ENCODE measurements around the gene RNF145.
"Not testable (repeated sequence)": the region's sequence is repeated elsewhere in the genome, so short reads cannot be mapped to it uniquely, and the experiment has no call there.

Gene RNF145

DNA sequence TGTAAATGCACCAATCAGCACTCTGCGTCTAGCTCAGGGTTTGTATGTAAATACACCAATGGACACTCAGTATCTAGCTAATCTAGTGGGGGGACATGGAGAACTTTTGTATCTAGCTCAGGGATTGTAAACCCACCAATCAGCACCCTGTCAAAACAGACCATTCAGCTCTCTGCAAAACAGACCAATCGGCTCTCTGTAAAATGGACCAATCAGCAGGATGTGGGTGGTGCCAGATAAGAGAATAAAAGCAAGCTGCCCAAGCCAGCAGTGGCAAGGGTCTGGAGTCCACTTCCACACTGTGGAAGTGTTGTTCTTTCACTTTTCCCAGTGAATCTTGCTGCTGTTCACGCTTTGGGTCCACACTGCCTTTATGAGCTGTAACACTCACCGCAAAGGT lies 89.5 kb downstream of the RNF145 start:
- DNase-seq (ENCODE audit: low read depth in 2 of 3, low spot score in 2 of 3): not testable (repeated sequence)

- DNase-seq (ENCODE audit: low read depth in 2 of 3, low spot score in 2 of 3): not testable (repeated sequence)
These were observed 90.2 kb downstream of the RNF145 start for GRCh38 chr5:159118958-159119659.

GRCh38 chr5:159113405-159113804 lies 95.9 kb downstream of the RNF145 start:
- no peak for DNase-seq (ENCODE audit: low read depth in 2 of 3, low spot score in 2 of 3)

DNA sequence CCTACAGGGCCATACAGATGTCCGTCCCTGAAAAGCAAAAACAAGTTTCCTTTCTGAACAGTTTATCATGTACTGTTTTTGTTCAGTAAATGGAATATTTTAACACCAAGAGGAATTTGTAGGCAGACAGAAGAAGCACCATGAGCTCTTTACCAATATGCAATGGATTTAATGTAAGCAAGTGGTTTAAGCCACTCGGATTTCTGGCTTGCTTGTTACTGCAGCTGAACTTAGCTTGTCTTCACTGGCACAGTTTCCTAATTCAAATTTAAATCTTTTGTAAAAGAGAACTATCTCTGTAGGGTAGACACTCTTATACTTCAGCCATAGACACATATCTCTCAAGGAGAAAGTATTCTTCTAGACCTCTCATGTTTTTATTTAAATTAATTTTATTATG lies 96.9 kb downstream of the RNF145 start:
- no peak for DNase-seq (ENCODE audit: low read depth in 2 of 3, low spot score in 2 of 3)
